Right atrium auricular region (tissue), 2 donors: ENCODE measurements around the gene KLHL5. TPM values are rescaled to one million over a fixed set of nuclear protein-coding genes. Genes with fewer than 3 reads are reported as not detected.

Experiments used
- DNase-seq: peaks from one replicate; pipeline ENCODE4 v3.0.0-alpha.2; 2019; ENCODE audit warnings: low spot score
- H3K27ac ChIP-seq, 2 donors: fragments of 200-600 bp; sonication (generic); 1 replicate in 1 of 2; 2 replicates in 1 of 2; pipeline ENCODE4 v1.5.1; 2016 to 2019
- H3K27me3 ChIP-seq, 2 donors: fragments of 200-600 bp; sonication (generic); one replicate each; pipeline versions ENCODE4 v1.5.1 to v1.6.0; 2017 to 2019
- H3K36me3 ChIP-seq: fragments of 200-600 bp; sonication (generic); one replicate; pipeline ENCODE4 v1.5.1; 2016
- H3K4me1 ChIP-seq, 2 donors: fragments of 200-600 bp; sonication (generic); one replicate each; pipeline versions ENCODE4 v1.5.1 to v1.6.0; 2017 to 2019
- H3K4me3 ChIP-seq, 2 donors: fragments of 200-600 bp; sonication (generic); 1 replicate in 1 of 2; 2 replicates in 1 of 2; pipeline ENCODE4 v1.5.1; 2017 to 2019; ENCODE audit warnings: mild to moderate bottlenecking in 1 of 2, moderate library complexity in 1 of 2
- H3K9me3 ChIP-seq, 2 donors: fragments of 200-600 bp; sonication (generic); one replicate each; pipeline ENCODE4 v1.5.1; 2019
- CTCF ChIP-seq, 2 donors: fragments of 200-600 bp; sonication (generic); IDR thresholded peaks; one replicate each; pipeline ENCODE4 v1.5.1; 2019; ENCODE audit warnings: antibody characterized with exemption in 2 of 2
- total RNA-seq, 2 donors: library from RNA; depleted of rRNA; stranded (reverse); fragments of >200 nt; gene quantifications; one replicate each; pipeline ENCODE4 v1.1.0, GENCODE V29; 2016

KLHL5 gene
- total RNA-seq, 2 donors from 2014 or later = 11.8 to 13.1 TPM

GRCh38 chr4:39103291-39103690 is 41.3 kb downstream of the KLHL5 start:
- Histone ChIP-seq H3K4me3 (no peak overlapping the region), H3K27ac (no peak overlapping the region), H3K36me3 (peaks cover 5% of the 10 kb centered on the region)

DNA sequence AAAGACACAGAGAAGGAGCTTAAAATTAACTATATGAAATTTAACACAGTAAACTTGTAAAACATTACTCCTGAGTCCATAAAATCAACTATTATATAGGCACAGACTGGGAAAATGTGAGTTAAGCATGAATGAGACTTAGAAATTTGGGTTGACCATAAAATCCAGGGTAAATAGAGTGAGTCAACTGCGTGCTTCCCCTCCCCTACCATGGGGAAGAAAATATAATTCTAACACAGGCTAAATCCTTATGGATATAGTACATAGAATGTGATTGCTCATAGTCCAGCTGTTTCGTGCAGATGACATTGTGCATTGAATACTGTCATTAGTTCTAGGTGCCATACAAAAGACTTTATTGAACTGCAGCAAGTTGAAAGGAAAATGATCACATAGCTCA is 42.2 kb downstream of the KLHL5 start:
- H3K36me3 ChIP-seq = peaks cover 5% of the 10 kb centered on the region
- H3K9me3 ChIP-seq = no peaks in the 10 kb centered on the region
- H3K27me3 ChIP-seq = no peaks in the 10 kb centered on the region
- no peak for DNase-seq
- TF ChIP-seq CTCF (IDR thresholded peaks at IDR 0.05) = no peak
- H3K4me3 ChIP-seq = no peak overlapping the region
- no peaks in the 10 kb centered on the region for H3K4me1 ChIP-seq
- no peak overlapping the region for H3K27ac ChIP-seq

More at GRCh38 chr4:39103291-39103690, 41.3 kb downstream of the KLHL5 start:
- Histone ChIP-seq H3K9me3 (no peaks in the 10 kb centered on the region), H3K4me1 (no peaks in the 10 kb centered on the region), H3K27me3 (no peaks in the 10 kb centered on the region)
- no peak for DNase-seq
- TF ChIP-seq CTCF (IDR thresholded peaks at IDR 0.05) = no peak

DNA sequence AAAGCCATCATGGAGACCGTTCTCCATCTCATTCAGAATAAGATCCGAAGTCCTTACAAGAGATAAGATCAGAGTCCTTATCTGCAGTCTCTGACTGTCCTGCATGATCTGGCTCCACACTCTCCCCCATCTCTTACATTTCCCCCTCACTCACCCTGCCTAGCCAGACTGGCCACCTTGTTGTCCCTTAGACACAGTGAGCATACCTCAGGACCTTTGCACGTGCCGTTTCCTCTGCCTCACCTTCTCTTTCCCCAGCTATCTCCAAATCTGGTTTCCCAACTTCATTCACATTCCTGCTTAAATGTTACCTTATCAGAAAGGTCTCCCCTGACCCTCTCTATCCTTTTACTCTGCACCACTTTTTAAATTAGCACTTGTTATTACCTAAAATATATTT is 44.0 kb downstream of the KLHL5 start:
- peaks cover 5% of the 10 kb centered on the region for H3K36me3 ChIP-seq
- TF ChIP-seq CTCF (IDR thresholded peaks at IDR 0.05) = no peak

GRCh38 chr4:39114436-39114835 is 52.4 kb downstream of the KLHL5 start:
- TF ChIP-seq CTCF (IDR thresholded peaks at IDR 0.05) = no peak
- no peak overlapping the region for H3K4me3 ChIP-seq
- DNase-seq = no peak
- no peaks in the 10 kb centered on the region for H3K27me3 ChIP-seq
- H3K36me3 ChIP-seq = peaks cover 31% of the 10 kb centered on the region
- H3K27ac ChIP-seq = no peak overlapping the region
- no peaks in the 10 kb centered on the region for H3K9me3 ChIP-seq
- H3K4me1 ChIP-seq = no peaks in the 10 kb centered on the region

More for the DNA sequence above, 44.0 kb downstream of the KLHL5 start:
- no peaks in the 10 kb centered on the region for H3K4me1 ChIP-seq
- no peaks in the 10 kb centered on the region for H3K27me3 ChIP-seq
- no peaks in the 10 kb centered on the region for H3K9me3 ChIP-seq
- H3K4me3 ChIP-seq = no peak overlapping the region
- no peak for DNase-seq
- no peak overlapping the region for H3K27ac ChIP-seq

- H3K27me3 ChIP-seq = no peaks in the 10 kb centered on the region
- no peaks in the 10 kb centered on the region for H3K4me1 ChIP-seq
- peaks cover 23% of the 10 kb centered on the region for H3K36me3 ChIP-seq
- DNase-seq = no peak
- H3K4me3 ChIP-seq = no peak overlapping the region
- TF ChIP-seq CTCF (IDR thresholded peaks at IDR 0.05) = no peak
- H3K9me3 ChIP-seq = no peaks in the 10 kb centered on the region
- no peak overlapping the region for H3K27ac ChIP-seq
Observed at GRCh38 chr4:39118034-39118658, 56.1 kb downstream of the KLHL5 start.

- H3K4me3 ChIP-seq = no peak overlapping the region
- no peaks in the 10 kb centered on the region for H3K4me1 ChIP-seq
- H3K36me3 ChIP-seq = peaks cover 8% of the 10 kb centered on the region
- no peaks in the 10 kb centered on the region for H3K27me3 ChIP-seq
- TF ChIP-seq CTCF (IDR thresholded peaks at IDR 0.05) = no peak
- no peak overlapping the region for H3K27ac ChIP-seq
- H3K9me3 ChIP-seq = no peaks in the 10 kb centered on the region
- DNase-seq = no peak
Observed at GRCh38 chr4:39120418-39120817, 58.4 kb downstream of the KLHL5 start.
